H9 (cell line): ENCODE data around the gene VEGFA. TPM values are rescaled to one million over a fixed set of nuclear protein-coding genes. Genes with fewer than 3 reads are reported as not detected.

ENCODE experiments used
- DNase-seq: peaks from one replicate; pipeline ENCODE4 v3.0.0-alpha.2; 2017
- H2AFZ ChIP-seq: one replicate; pipeline ENCODE4 v1.6.1; 2013; ENCODE audit warnings: mild to moderate bottlenecking, low read length, control low read depth, moderate library complexity
- H2AK5ac ChIP-seq: 2 replicates; pipeline ENCODE4 v1.6.1; 2013; ENCODE audit warnings: low read length, control low read depth, mixed read lengths; ENCODE audit not compliant: insufficient read length
- H2BK120ac ChIP-seq: one replicate; pipeline ENCODE4 v1.6.1; 2013; ENCODE audit warnings: low read depth, mild to moderate bottlenecking, low read length, control low read depth, inconsistent platforms; ENCODE audit not compliant: poor library complexity, severe bottlenecking
- H2BK12ac ChIP-seq: 2 replicates; pipeline ENCODE4 v1.6.1; 2013; ENCODE audit warnings: low read length, control low read depth, mixed read lengths, low read depth; ENCODE audit not compliant: insufficient read length
- H2BK15ac ChIP-seq: 2 replicates; pipeline ENCODE4 v1.6.1; 2013; ENCODE audit warnings: low read depth, low read length, control low read depth
- H2BK20ac ChIP-seq: one replicate; pipeline ENCODE4 v1.6.1; 2013; ENCODE audit warnings: low read depth, mild to moderate bottlenecking, low read length, control low read depth, inconsistent platforms; ENCODE audit not compliant: poor library complexity, severe bottlenecking
- H2BK5ac ChIP-seq: 2 replicates; pipeline ENCODE4 v1.6.1; 2013; ENCODE audit warnings: low read length, control low read depth, mixed read lengths; ENCODE audit not compliant: insufficient read length
- H3K14ac ChIP-seq: 2 replicates; pipeline ENCODE4 v1.6.1; 2013; ENCODE audit warnings: low read length, control low read depth; ENCODE audit not compliant: insufficient read depth
- H3K18ac ChIP-seq: 2 replicates; pipeline ENCODE4 v1.6.1; 2013; ENCODE audit warnings: low read depth, mild to moderate bottlenecking, mixed read lengths, low read length, control low read depth; ENCODE audit not compliant: insufficient read length
- H3K23ac ChIP-seq: 2 replicates; pipeline ENCODE4 v1.6.1; 2013; ENCODE audit warnings: low read length, control low read depth, mixed read lengths, low read depth; ENCODE audit not compliant: insufficient read length
- H3K23me2 ChIP-seq: 2 replicates; pipeline ENCODE4 v1.6.1; 2013; ENCODE audit warnings: low read depth, mild to moderate bottlenecking, mixed read lengths, low read length, control low read depth; ENCODE audit not compliant: insufficient read length, poor library complexity, severe bottlenecking
- H3K27ac ChIP-seq: 2 replicates; pipeline ENCODE4 v1.5.1; 2013; ENCODE audit warnings: low read length, control low read depth, mixed read lengths, low read depth; ENCODE audit not compliant: insufficient read length
- H3K27me3 ChIP-seq: 2 replicates; pipeline ENCODE4 v1.6.1; 2013; ENCODE audit warnings: low read length, control low read depth, inconsistent platforms; ENCODE audit not compliant: insufficient read depth
- H3K4ac ChIP-seq: 2 replicates; pipeline ENCODE4 v1.6.1; 2013; ENCODE audit warnings: low read depth, mild to moderate bottlenecking, control low read depth, inconsistent platforms, low read length, moderate library complexity
- H3K4me1 ChIP-seq: 2 replicates; pipeline ENCODE4 v1.6.1; 2013; ENCODE audit warnings: low read length, control low read depth, inconsistent platforms; ENCODE audit not compliant: insufficient read depth
- H3K4me2 ChIP-seq: 2 replicates; pipeline ENCODE4 v1.6.1; 2013; ENCODE audit warnings: low read length, control low read depth, mixed read lengths; ENCODE audit not compliant: insufficient read length, insufficient read depth
- H3K56ac ChIP-seq: 2 replicates; pipeline ENCODE4 v1.6.1; 2013; ENCODE audit warnings: low read depth, mild to moderate bottlenecking, mixed read lengths, low read length, control low read depth; ENCODE audit not compliant: insufficient read length
- H3K79me1 ChIP-seq: 2 replicates; pipeline ENCODE4 v1.6.1; 2013; ENCODE audit warnings: low read depth, mild to moderate bottlenecking, moderate library complexity, low read length, control low read depth, inconsistent platforms; ENCODE audit not compliant: insufficient read depth, poor library complexity, severe bottlenecking
- H3K79me2 ChIP-seq: 2 replicates; pipeline ENCODE4 v1.6.1; 2013; ENCODE audit warnings: low read length, control low read depth, inconsistent platforms; ENCODE audit not compliant: insufficient read depth
- H3K9ac ChIP-seq: 2 replicates; pipeline ENCODE4 v1.6.1; 2013; ENCODE audit warnings: low read length, control low read depth, mixed read lengths; ENCODE audit not compliant: insufficient read length; ENCODE audit errors: extremely low read depth
- H3K9me3 ChIP-seq: one replicate; pipeline ENCODE4 v1.6.1; 2013; ENCODE audit warnings: low read depth, low read length, inconsistent platforms; ENCODE audit not compliant: control insufficient read depth
- H3T11ph ChIP-seq: one replicate; pipeline ENCODE4 v1.6.1; 2013; ENCODE audit warnings: mild to moderate bottlenecking, low read length, control low read depth, inconsistent platforms
- H4K20me1 ChIP-seq: one replicate; pipeline ENCODE4 v1.6.1; 2013; ENCODE audit not compliant: control insufficient read depth, insufficient read length, insufficient read depth
- H4K5ac ChIP-seq: 2 replicates; pipeline ENCODE4 v1.6.1; 2013; ENCODE audit warnings: low read depth, mild to moderate bottlenecking, mixed read lengths, low read length, control low read depth; ENCODE audit not compliant: insufficient read length
- H4K8ac ChIP-seq: replicated peaks from 2 replicates; pipeline ENCODE4 v1.6.1; 2013; ENCODE audit warnings: low read length, control low read depth, mixed read lengths, low read depth; ENCODE audit not compliant: insufficient read length
- H4K91ac ChIP-seq: 2 replicates; pipeline ENCODE4 v1.6.1; 2013; ENCODE audit warnings: low read depth, mild to moderate bottlenecking, moderate library complexity, mixed read lengths, low read length, control low read depth; ENCODE audit not compliant: insufficient read length
- H3K27ac Mint-ChIP-seq, 3 experiments: 2 replicates in 2 of 3; 3 replicates in 1 of 3; pipeline ENCODE4 v1.8.0; 2020 to 2021; ENCODE audit warnings: mixed read lengths in 3 of 3, mild to moderate bottlenecking in 1 of 3, moderate library complexity in 1 of 3
- H3K27me3 Mint-ChIP-seq: 2 replicates; pipeline ENCODE4 v1.8.0; 2021; ENCODE audit warnings: low read depth, mild to moderate bottlenecking, moderate library complexity, mixed read lengths
- H3K36me3 Mint-ChIP-seq, 3 experiments: 2 replicates in 2 of 3; 3 replicates in 1 of 3; pipeline ENCODE4 v1.8.0; 2020 to 2021; ENCODE audit warnings: low read depth in 3 of 3, mixed read lengths in 3 of 3; ENCODE audit not compliant: insufficient read depth in 1 of 3
- H3K4me1 Mint-ChIP-seq, 2 experiments: 2 replicates each; pipeline ENCODE4 v1.8.0; 2020; ENCODE audit warnings: mixed read lengths in 2 of 2
- H3K4me3 Mint-ChIP-seq, 2 experiments: 2 replicates in 1 of 2; 3 replicates in 1 of 2; pipeline ENCODE4 v1.8.0; 2020 to 2021; ENCODE audit warnings: mild to moderate bottlenecking in 2 of 2, mixed read lengths in 2 of 2, moderate library complexity in 1 of 2
- H3K9me3 Mint-ChIP-seq, 2 experiments: 2 replicates in 1 of 2; 3 replicates in 1 of 2; pipeline ENCODE4 v1.8.0; 2020; ENCODE audit warnings: mild to moderate bottlenecking in 2 of 2, mixed read lengths in 2 of 2, moderate library complexity in 1 of 2
- WGBS: extraction: QIAGEN DNeasy Blood & Tissue Kit; methylation state at CpG from one replicate; pipeline ENCODE4 v1.1.7; 2013; ENCODE audit warnings: missing lambda C conversion rate, low lambda C conversion rate, mixed read lengths; ENCODE audit not compliant: insufficient read length; ENCODE audit errors: extremely low coverage; 5-methylcytosine and 5-hydroxymethylcytosine counted together
- total RNA-seq: library from RNA; stranded (reverse); gene quantifications from 2 replicates; pipeline ENCODE4 v1.2.1, GENCODE V29; 2021
- TF ChIP-seq, protein P1 (sequence below): fragments of 200-600 bp; sonication (generic); conservative IDR thresholded peaks from 3 replicates; pipeline ENCODE4 v1.8.0; 2021; ENCODE audit warnings: antibody characterized with exemption, mild to moderate bottlenecking

The VEGFA gene
- total RNA-seq, 1 experiment from 2014 or later: 47.9 TPM

DNA sequence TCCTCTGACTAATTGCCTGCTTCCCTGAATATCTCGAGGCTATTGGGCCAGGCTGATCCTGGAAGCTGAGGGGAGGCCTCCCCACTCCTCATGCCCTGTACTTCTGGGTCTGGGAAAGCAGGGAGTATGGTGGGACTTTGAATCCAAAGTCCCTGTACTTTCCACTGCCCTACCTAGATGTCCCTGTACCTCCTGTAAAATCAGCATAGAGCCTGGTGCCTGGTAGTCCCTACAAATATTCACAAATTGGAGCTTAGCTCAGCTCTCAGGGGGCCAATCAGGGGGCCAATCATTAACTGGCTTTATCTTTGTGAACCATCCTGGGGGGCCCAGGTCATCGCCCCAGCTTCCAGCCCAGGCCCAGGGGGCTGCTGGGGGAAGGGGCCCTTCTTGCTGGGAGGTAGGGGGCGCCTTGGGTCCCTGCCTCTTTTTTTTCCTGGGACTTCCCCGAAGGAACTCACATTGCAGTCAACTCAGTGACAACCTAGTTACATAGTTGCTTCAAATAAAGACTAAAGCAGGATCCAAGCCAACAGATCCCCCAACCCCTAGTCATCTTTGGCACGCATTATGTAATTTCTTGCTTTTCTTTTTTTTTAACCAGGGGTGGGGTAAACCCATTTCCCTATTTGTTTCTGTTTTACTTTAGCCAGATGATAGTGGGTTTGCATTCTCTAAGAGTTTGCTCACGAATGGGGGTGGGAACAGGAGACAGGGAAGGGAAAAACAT lies 6.9 kb upstream of the VEGFA start:
- Histone ChIP-seq H3K23ac (no peak overlapping the region), H2AFZ (no peak overlapping the region), H4K20me1 (no peaks in the 10 kb centered on the region), H3K23me2 (no peaks in the 10 kb centered on the region), H3K9me3 (no peaks in the 10 kb centered on the region), H3K56ac (no peak overlapping the region), H4K5ac (no peak overlapping the region), H3K4me1 (peaks cover 8% of the 10 kb centered on the region; the same call in 1 of the 2 replicates), H3K14ac (no peak overlapping the region; the same call in 1 of the 2 replicates), H3K27me3 (no peaks in the 10 kb centered on the region), H2BK5ac (no peak overlapping the region), H2AK5ac (no peak overlapping the region), H3K18ac (no peak overlapping the region), H2BK120ac (no peak overlapping the region), H2BK15ac (no peak overlapping the region), H3T11ph (no peak overlapping the region), H3K79me2 (no peaks in the 10 kb centered on the region), H2BK20ac (no peak overlapping the region), H3K27ac (no peak overlapping the region), H2BK12ac (no peak overlapping the region), H3K79me1 (no peaks in the 10 kb centered on the region), H4K91ac (no peak overlapping the region), H3K4me2 (no peak overlapping the region), H3K9ac (no peak overlapping the region), H4K8ac (no peak overlapping the region), H3K4ac (no peak overlapping the region)
- Mint-ChIP-seq H3K36me3 (no peaks in the 10 kb centered on the region), H3K27ac (no peak overlapping the region; a peak in 1 of 7 replicates), H3K4me3 (no peak overlapping the region), H3K27me3 (peaks cover 14% of the 10 kb centered on the region), H3K4me1 (peaks cover 60 to 81% of the 10 kb centered on the region in 2 experiments), H3K9me3 (no peaks in the 10 kb centered on the region; a peak in 1 of 5 replicates)
- TF ChIP-seq, protein P1, sequence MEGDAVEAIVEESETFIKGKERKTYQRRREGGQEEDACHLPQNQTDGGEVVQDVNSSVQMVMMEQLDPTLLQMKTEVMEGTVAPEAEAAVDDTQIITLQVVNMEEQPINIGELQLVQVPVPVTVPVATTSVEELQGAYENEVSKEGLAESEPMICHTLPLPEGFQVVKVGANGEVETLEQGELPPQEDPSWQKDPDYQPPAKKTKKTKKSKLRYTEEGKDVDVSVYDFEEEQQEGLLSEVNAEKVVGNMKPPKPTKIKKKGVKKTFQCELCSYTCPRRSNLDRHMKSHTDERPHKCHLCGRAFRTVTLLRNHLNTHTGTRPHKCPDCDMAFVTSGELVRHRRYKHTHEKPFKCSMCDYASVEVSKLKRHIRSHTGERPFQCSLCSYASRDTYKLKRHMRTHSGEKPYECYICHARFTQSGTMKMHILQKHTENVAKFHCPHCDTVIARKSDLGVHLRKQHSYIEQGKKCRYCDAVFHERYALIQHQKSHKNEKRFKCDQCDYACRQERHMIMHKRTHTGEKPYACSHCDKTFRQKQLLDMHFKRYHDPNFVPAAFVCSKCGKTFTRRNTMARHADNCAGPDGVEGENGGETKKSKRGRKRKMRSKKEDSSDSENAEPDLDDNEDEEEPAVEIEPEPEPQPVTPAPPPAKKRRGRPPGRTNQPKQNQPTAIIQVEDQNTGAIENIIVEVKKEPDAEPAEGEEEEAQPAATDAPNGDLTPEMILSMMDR: no peak; the same call in 2 of the 3 replicates
- DNase-seq: no peak
- no CpG with 5 or more reads among the region's 6 CpGs for WGBS
